PC-3 (cell line): ENCODE data around the gene VAV3. TPM values are rescaled to one million over a fixed set of nuclear protein-coding genes. Genes with fewer than 3 reads are reported as not detected.

Experiments used
- ATAC-seq: fragments of 200-7000 bp; cut with Tn5 transposase; 2 replicates; pipeline ENCODE4 v1.9.1; 2020; ENCODE audit warnings: mild to moderate bottlenecking, moderate library complexity
- BruUV-seq: library from RNA; stranded (reverse); fragments of 400-500 nt; replicated peaks from 2 replicates; lab custom pipeline; 2021; lab: Mats Ljungman, UMichigan
- CTCF ChIA-PET: fragments of 300-600 bp; sonication (Branson Sonifier 250); formaldehyde crosslinking; loops from one replicate; lab custom pipeline; 2022; ENCODE audit warnings: antibody characterized with exemption; lab: Charles Lee
- POLR2A ChIA-PET: fragments of 300-600 bp; sonication (Branson Sonifier 250); formaldehyde crosslinking; loops from one replicate; lab custom pipeline; 2022; ENCODE audit warnings: antibody characterized with exemption; ENCODE audit not compliant: unreplicated experiment; lab: Charles Lee
- DNase-seq: peaks from one replicate; pipeline ENCODE4 v3.0.0-alpha.2; 2015
- H2AFZ ChIP-seq: fragments of 300-600 bp; sonication (generic); 2 replicates; pipeline ENCODE4 v1.6.0; 2016; ENCODE audit warnings: antibody characterized with exemption, low read length
- H3F3A ChIP-seq: fragments of 300-600 bp; sonication (generic); one replicate; pipeline ENCODE4 v1.6.0; 2017; ENCODE audit warnings: antibody characterized with exemption, low read length, control low read depth, mild to moderate bottlenecking; ENCODE audit not compliant: unreplicated experiment
- H3K27ac ChIP-seq: fragments of 300-600 bp; sonication (generic); 2 replicates; pipeline ENCODE4 v1.5.1; 2016; ENCODE audit warnings: mild to moderate bottlenecking, low read length
- H3K27me3 ChIP-seq: fragments of 300-600 bp; sonication (generic); 2 replicates; pipeline ENCODE4 v1.6.1; 2016; ENCODE audit warnings: low read length, mixed read lengths
- H3K36me3 ChIP-seq: fragments of 300-600 bp; sonication (generic); 2 replicates; pipeline ENCODE4 v1.6.1; 2016; ENCODE audit warnings: low read depth, mixed run types, low read length, mixed read lengths
- H3K4me1 ChIP-seq: fragments of 300-600 bp; sonication (generic); 2 replicates; pipeline ENCODE4 v1.5.1; 2016; ENCODE audit warnings: low read length; ENCODE audit not compliant: insufficient read depth
- H3K4me2 ChIP-seq: fragments of 300-600 bp; sonication (generic); 2 replicates; pipeline ENCODE4 v1.6.0; 2016; ENCODE audit warnings: low read length
- H3K4me3 ChIP-seq: fragments of 300-600 bp; sonication (generic); 2 replicates; pipeline ENCODE4 v1.5.1; 2016; ENCODE audit warnings: mild to moderate bottlenecking, low read length, mixed read lengths
- H3K79me2 ChIP-seq: fragments of 300-600 bp; sonication (generic); 2 replicates; pipeline ENCODE4 v1.6.1; 2017; ENCODE audit warnings: low read length, mixed read lengths
- H3K9ac ChIP-seq: fragments of 300-600 bp; sonication (generic); 2 replicates; pipeline ENCODE4 v1.6.0; 2016; ENCODE audit warnings: mild to moderate bottlenecking, low read length
- H3K9me2 ChIP-seq: fragments of 300-600 bp; sonication (generic); replicated peaks from 2 replicates; pipeline ENCODE4 v1.6.1; 2016; ENCODE audit warnings: mixed run types, low read length, mixed read lengths
- H3K9me3 ChIP-seq: fragments of 300-600 bp; sonication (generic); 2 replicates; pipeline ENCODE4 v1.6.1; 2016; ENCODE audit warnings: low read length, mixed read lengths
- H4K20me1 ChIP-seq: fragments of 300-600 bp; sonication (generic); 2 replicates; pipeline ENCODE4 v1.6.1; 2016; ENCODE audit warnings: low read length, mixed read lengths
- CTCF ChIP-seq: fragments of 300-600 bp; sonication (generic); conservative IDR thresholded peaks from 2 replicates; pipeline ENCODE4 v1.5.1; 2017; ENCODE audit warnings: antibody characterized with exemption, low read depth, mild to moderate bottlenecking, low read length
- EZH2 ChIP-seq: fragments of 300-600 bp; sonication (generic); IDR thresholded peaks from one replicate; pipeline ENCODE4 v1.6.1; 2017; ENCODE audit warnings: antibody characterized with exemption, mild to moderate bottlenecking, low read length; ENCODE audit not compliant: unreplicated experiment
- EZH2phosphoT487 ChIP-seq: fragments of 300-600 bp; sonication (generic); IDR thresholded peaks from 2 replicates; pipeline ENCODE4 v1.6.1; 2018; ENCODE audit warnings: mild to moderate bottlenecking, antibody characterized with exemption, low read length, borderline replicate concordance
- intact Hi-C: fragments of 100-400 bp; cut with micrococcal nuclease; formaldehyde crosslinking; loops from 2 replicates; pipeline ENCODE4 v1.9.0; 2023
- total RNA-seq: library from RNA; depleted of rRNA; stranded (reverse); fragments of >200 nt; gene quantifications from 2 replicates; pipeline ENCODE4 v1.2.3, GENCODE V29; 2014

Gene VAV3
- total RNA-seq, 1 experiment from 2014 or later: 0.73 TPM

GRCh38 chr1:107943694-107944093, 21.3 kb downstream of the VAV3 start:
- BruUV-seq: no TSS peak
- CTCF ChIA-PET: no interaction called here
- H3F3A ChIP-seq: no peaks in the 10 kb centered on the region
- intact Hi-C loops: no loop called here
- no peaks in the 10 kb centered on the region for H3K36me3 ChIP-seq
- ATAC-seq (no peak), DNase-seq (no peak)
- no peaks in the 10 kb centered on the region for H3K27me3 ChIP-seq
- no peak overlapping the region for H3K27ac ChIP-seq
- POLR2A ChIA-PET: no interaction called here
- H3K79me2 ChIP-seq: no peaks in the 10 kb centered on the region
- no peaks in the 10 kb centered on the region for H4K20me1 ChIP-seq
- H3K4me2 ChIP-seq: no peak overlapping the region
- H3K9me2 ChIP-seq: 0 out of 2 replicates have a peak, but pooled peaks cover 3% of the 10 kb centered on the region
- no peaks in the 10 kb centered on the region for H3K4me1 ChIP-seq
- H3K4me3 ChIP-seq: no peak overlapping the region
- H3K9me3 ChIP-seq: no peaks in the 10 kb centered on the region
- TF ChIP-seq EZH2 (no peak), CTCF (no peak), EZH2phosphoT487 (no peak)
- no peak overlapping the region for H3K9ac ChIP-seq
- no peak overlapping the region for H2AFZ ChIP-seq

GRCh38 chr1:107942814-107943213, 22.2 kb downstream of the VAV3 start:
- no peaks in the 10 kb centered on the region for H3K27me3 ChIP-seq
- H3K4me2 ChIP-seq: no peak overlapping the region
- H3K27ac ChIP-seq: no peak overlapping the region
- H3F3A ChIP-seq: no peaks in the 10 kb centered on the region
- BruUV-seq: no TSS peak
- intact Hi-C loops: no loop called here
- no peaks in the 10 kb centered on the region for H4K20me1 ChIP-seq
- CTCF ChIA-PET: no interaction called here
- no peaks in the 10 kb centered on the region for H3K36me3 ChIP-seq
- no peak for TF ChIP-seq EZH2
- H3K4me3 ChIP-seq: no peak overlapping the region
- H3K9me2 ChIP-seq: 0 out of 2 replicates have a peak, but pooled peaks cover 3% of the 10 kb centered on the region
- ATAC-seq: no peak
- DNase-seq: no peak
- POLR2A ChIA-PET: interaction anchor here (0.7 kb wide), 1 partner anchor 164 kb away, joined by 3 read pairs; no protein-coding TSS in a partner anchor
- no peaks in the 10 kb centered on the region for H3K79me2 ChIP-seq
- H3K9me3 ChIP-seq: no peaks in the 10 kb centered on the region
- no peak overlapping the region for H3K9ac ChIP-seq
- peaks cover 3% of the 10 kb centered on the region for H3K4me1 ChIP-seq
- no peak overlapping the region for H2AFZ ChIP-seq

GRCh38 chr1:107941531-107941930, 23.4 kb downstream of the VAV3 start:
- no peaks in the 10 kb centered on the region for H3K36me3 ChIP-seq
- H3K4me3 ChIP-seq: no peak overlapping the region
- no peak overlapping the region for H2AFZ ChIP-seq
- intact Hi-C loops: no loop called here
- TF ChIP-seq CTCF (no peak), EZH2 (no peak), EZH2phosphoT487 (no peak)
- ChIA-PET CTCF (no interaction called here), POLR2A (no interaction called here)
- no peak overlapping the region for H3K27ac ChIP-seq
- no peaks in the 10 kb centered on the region for H3K27me3 ChIP-seq
- H4K20me1 ChIP-seq: no peaks in the 10 kb centered on the region
- DNase-seq (no peak), ATAC-seq (no peak)
- no peaks in the 10 kb centered on the region for H3K79me2 ChIP-seq
- no peak overlapping the region for H3K9ac ChIP-seq
- 0 out of 2 replicates have a peak, but pooled peaks cover 3% of the 10 kb centered on the region for H3K9me2 ChIP-seq
- BruUV-seq: no TSS peak
- H3K4me2 ChIP-seq: no peak overlapping the region
- no peaks in the 10 kb centered on the region for H3K9me3 ChIP-seq
- peaks cover 13% of the 10 kb centered on the region for H3K4me1 ChIP-seq
- no peaks in the 10 kb centered on the region for H3F3A ChIP-seq
